Adipocyte (in vitro differentiated cells): ENCODE results near the gene MBLAC1.

Source experiments
- DNase-seq: peaks from one replicate; pipeline ENCODE4 v3.0.0-alpha.2; 2015; ENCODE audit warnings: low read depth
- H3K27me3 ChIP-seq: replicated peaks from 2 replicates; pipeline ENCODE4 v1.7.0; 2013; ENCODE audit warnings: mild to moderate bottlenecking, low read length, moderate library complexity; ENCODE audit not compliant: control insufficient read depth, insufficient read depth
- H3K36me3 ChIP-seq: 2 replicates; pipeline ENCODE4 v1.7.0; 2013; ENCODE audit warnings: low read length, mild to moderate bottlenecking, moderate library complexity; ENCODE audit not compliant: control insufficient read depth, insufficient read depth, severe bottlenecking
- H3K4me1 ChIP-seq: 2 replicates; pipeline ENCODE4 v1.7.0; 2013; ENCODE audit warnings: mild to moderate bottlenecking, low read length, moderate library complexity; ENCODE audit not compliant: control insufficient read depth, insufficient read depth
- H3K4me3 ChIP-seq: 2 replicates; pipeline ENCODE4 v1.7.0; 2013; ENCODE audit warnings: mild to moderate bottlenecking, low read length, moderate library complexity
- H3K9ac ChIP-seq: 2 replicates; pipeline ENCODE4 v1.7.0; 2013; ENCODE audit warnings: mild to moderate bottlenecking, low read length, moderate library complexity
- H3K9me3 ChIP-seq: 2 replicates; pipeline ENCODE4 v1.7.0; 2013; ENCODE audit warnings: mild to moderate bottlenecking, low read length, moderate library complexity; ENCODE audit not compliant: control insufficient read depth

MBLAC1 gene, protein sequence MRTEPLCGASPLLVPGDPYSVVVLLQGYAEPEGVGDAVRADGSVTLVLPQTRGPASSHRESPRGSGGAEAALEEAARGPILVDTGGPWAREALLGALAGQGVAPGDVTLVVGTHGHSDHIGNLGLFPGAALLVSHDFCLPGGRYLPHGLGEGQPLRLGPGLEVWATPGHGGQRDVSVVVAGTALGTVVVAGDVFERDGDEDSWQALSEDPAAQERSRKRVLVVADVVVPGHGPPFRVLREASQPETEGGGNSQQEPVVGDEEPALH

DNA sequence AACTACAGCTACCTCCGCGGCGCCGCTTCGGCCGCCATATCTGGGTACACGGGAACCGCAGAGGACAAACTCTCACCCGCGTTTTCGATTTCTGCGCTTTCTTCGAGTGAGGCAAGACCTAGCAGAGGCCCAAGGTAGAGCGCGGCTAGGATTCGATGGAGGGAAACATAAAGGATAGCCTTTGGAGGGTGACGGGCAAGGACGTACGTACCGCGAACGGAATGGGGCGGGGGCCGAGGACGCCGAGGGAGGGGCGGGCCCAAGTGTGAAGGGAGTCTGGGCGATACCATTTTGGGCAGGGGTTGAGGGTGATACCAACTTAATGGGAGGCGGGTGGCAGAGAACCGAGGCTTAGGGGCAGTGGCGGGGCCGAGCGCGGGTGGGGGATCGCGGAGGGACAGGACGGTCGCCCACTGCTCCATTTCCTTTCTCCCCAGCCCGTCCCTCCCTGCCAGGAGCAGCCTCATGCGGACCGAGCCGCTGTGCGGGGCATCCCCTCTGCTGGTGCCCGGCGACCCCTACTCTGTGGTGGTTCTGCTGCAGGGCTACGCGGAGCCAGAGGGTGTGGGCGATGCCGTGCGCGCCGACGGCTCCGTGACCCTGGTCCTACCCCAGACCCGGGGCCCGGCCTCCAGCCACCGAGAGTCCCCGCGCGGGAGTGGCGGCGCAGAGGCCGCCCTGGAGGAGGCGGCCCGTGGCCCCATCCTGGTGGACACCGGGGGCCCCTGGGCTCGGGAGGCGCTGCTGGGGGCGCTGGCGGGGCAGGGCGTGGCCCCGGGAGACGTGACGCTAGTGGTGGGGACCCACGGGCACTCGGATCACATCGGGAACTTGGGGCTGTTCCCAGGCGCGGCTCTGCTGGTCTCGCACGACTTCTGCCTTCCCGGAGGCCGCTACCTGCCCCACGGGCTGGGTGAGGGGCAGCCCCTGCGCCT is at the start of gene MBLAC1:
Gene MBLAC1 (plus strand): TSS at position 37 of the 935 bp plus-strand sequence. CDS start 429 bp downstream, at position 466.
- DNase-seq: peak; percentile 96
- Histone ChIP-seq H3K27me3 (no peaks in the 10 kb centered on the region), H3K4me3 (peak within 1 kb of the TSS; percentile 98), H3K36me3 (peaks cover 4% of the 10 kb centered on the region), H3K9ac (peak within 1 kb of the TSS; percentile 98), H3K9me3 (no peaks in the 10 kb centered on the region), H3K4me1 (peaks cover 15% of the 10 kb centered on the region)

DNA sequence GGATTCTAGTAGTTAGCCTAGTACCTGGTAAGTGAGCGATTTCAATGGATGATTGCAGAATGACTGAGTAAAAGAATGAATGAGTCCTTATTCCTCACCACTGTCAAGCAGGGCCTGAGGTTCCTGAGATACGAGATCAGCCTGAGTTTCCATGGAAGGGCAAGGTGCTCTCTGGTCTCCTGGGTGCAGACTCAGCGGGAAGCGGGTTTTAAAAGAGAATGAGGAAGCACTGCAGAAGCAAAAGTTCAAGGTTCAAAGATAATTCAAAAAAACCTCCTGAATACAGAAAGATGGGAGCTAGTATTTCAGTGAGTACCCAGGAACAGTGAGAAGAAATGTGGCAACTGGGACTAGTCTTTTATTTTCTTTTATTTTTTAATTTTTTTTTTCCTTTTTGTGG is 49.6 kb upstream of the MBLAC1 start:
- no peak overlapping the region for H3K9ac ChIP-seq
- DNase-seq: no peak
- H3K36me3 ChIP-seq: peaks cover 63% of the 10 kb centered on the region
- no peak overlapping the region for H3K4me3 ChIP-seq
- peaks cover 15% of the 10 kb centered on the region for H3K4me1 ChIP-seq
- peaks cover 10% of the 10 kb centered on the region for H3K9me3 ChIP-seq
- H3K27me3 ChIP-seq: no peaks in the 10 kb centered on the region

DNA sequence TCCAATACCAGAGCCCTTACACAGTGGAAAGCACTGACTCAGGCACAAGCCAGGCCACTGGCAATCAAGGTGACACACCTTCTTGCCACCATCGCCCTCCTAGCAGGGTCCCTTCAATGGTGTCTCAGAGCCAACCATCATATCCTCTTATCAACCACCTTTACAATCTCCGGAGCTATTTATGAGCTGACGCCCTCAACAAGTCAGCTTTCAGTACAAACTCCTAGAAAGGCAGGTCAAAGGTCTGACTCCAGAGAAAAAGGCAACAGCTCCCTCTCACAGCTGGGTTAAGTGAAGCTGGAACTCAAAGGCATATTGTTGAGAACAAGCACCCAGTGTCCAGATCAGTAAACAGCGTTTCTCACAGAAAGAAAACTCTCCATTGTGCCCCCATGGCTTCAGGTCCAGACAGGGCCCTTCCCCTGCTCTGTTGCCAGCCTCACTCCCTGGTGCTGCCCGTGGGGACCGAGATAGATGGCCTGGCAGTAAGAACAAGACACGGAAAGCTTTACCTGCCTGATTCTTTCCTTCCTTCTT is 47.7 kb upstream of the MBLAC1 start:
- no peaks in the 10 kb centered on the region for H3K27me3 ChIP-seq
- peaks cover 15% of the 10 kb centered on the region for H3K4me1 ChIP-seq
- no peak for DNase-seq
- peaks cover 44% of the 10 kb centered on the region for H3K36me3 ChIP-seq
- no peaks in the 10 kb centered on the region for H3K9me3 ChIP-seq
- H3K4me3 ChIP-seq: no peak overlapping the region
- peak overlapping the region; percentile 18 for H3K9ac ChIP-seq

DNA sequence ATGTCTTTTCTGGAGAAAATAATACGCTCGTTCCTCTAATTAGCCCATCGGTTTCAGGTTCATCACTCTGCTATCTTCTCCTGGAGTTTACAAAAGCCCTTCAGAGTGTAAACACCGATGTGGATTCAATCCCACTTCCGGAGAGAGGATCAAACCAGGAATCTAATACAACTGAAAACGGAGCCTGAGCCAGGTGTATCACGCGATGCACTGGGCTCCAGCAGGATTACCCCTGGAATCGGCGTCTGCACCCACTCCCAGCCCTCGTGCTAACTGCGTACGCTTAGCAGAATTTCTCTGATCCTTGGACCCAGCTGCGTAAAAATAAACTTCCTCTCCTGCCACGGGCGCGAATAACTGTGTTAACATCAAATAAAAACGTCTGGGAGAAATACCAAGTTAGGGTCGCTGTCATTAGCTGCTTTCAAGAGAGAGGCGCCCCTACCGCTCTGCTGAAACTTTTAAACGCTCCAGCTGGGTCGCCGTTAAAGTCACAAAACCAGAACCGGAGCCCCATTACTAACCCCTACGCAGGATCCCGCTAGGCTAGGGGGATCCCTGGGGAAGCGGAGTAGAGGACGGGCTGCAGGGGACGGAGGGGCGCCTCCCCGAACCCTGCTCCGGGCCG is 45.7 kb upstream of the MBLAC1 start:
- DNase-seq: peak; percentile 46
- Histone ChIP-seq H3K4me3 (peak overlapping the region; percentile 95), H3K9ac (peak overlapping the region; percentile 98), H3K36me3 (peaks cover 25% of the 10 kb centered on the region), H3K4me1 (peaks cover 15% of the 10 kb centered on the region), H3K27me3 (no peaks in the 10 kb centered on the region), H3K9me3 (no peaks in the 10 kb centered on the region)

DNA sequence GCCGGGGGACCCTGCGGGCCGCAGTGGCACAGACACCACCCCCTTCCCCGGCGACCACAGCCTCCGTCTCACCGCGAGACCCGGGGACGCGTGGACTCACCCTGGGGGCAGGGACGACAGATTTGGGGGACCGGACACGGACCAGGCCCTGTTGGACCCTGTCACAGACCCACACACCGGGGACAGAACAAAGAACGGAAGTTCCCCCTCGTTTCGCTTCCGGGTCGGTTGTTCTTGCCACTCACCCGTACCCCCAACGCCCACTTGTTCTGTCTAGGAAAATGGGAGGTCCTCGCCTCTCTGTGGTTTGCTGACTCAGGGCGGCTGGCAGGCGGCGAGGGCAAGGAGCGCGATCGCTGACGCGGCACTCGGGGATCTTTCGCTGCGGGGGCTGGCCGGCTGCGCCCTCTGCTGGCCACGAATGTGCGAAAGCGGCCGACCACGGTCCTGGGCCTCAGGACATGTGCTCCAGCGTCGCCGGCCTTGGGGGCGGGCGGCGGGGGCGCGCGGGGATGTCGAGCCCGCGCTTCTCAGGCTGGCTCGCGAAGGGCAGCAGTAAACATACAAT is 45.1 kb upstream of the MBLAC1 start, which contains the start of gene ZNF3:
Gene ZNF3 (minus strand): TSS at position 189 of the 568 bp plus-strand sequence. CDS start 4,366 bp downstream, outside the sequence.
- Histone ChIP-seq H3K27me3 (no peaks in the 10 kb centered on the region), H3K36me3 (peaks cover 19% of the 10 kb centered on the region), H3K9me3 (no peaks in the 10 kb centered on the region), H3K4me3 (peak within 1 kb of the TSS; percentile 95), H3K9ac (peak within 1 kb of the TSS; percentile 98), H3K4me1 (peaks cover 15% of the 10 kb centered on the region)
- DNase-seq: peak; percentile 99

DNA sequence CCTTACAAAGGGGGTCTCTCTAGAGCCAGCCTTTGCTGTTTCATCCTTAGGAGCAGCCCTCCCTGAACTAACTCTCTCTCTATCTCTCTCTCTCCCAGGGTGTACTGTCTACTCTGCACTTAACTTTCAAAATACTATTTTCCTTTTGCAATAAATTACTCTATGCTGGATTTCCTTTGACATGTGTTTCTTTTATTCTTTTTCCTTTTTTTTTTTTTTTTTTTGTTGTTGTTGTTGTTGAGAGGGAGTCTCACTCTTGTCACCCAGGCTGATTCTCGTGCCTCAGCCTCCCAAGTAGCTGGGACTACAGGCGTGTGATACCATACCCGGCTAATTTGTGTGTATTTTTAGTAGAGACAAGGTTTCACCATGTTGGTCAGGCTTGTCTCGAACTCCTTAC is 43.8 kb upstream of the MBLAC1 start:
- Histone ChIP-seq H3K27me3 (no peaks in the 10 kb centered on the region), H3K36me3 (peaks cover 11% of the 10 kb centered on the region), H3K9ac (no peak overlapping the region), H3K9me3 (no peaks in the 10 kb centered on the region), H3K4me3 (no peak overlapping the region), H3K4me1 (peaks cover 15% of the 10 kb centered on the region)
- no peak for DNase-seq

DNA sequence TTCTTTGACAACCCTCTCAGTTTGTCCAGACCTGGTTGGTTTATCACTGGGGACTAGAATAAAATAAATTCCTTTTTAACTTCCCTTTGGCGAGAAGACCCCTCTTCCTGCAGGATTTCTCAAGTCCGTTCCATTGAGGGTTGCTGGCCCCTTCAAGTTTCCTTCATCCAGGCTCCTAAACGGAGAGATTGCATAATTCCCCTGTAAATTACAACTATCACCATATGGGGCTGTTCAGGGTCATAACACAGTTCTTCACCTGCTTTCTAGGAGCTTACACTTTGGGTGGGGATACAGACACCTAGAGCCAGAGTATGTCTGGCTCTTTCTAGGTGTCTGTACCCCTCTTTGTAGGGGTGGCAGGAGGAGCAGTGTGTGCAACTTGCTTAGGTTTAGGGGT is 41.3 kb upstream of the MBLAC1 start:
- Histone ChIP-seq H3K27me3 (no peaks in the 10 kb centered on the region), H3K4me3 (no peak overlapping the region), H3K4me1 (peaks cover 15% of the 10 kb centered on the region), H3K9ac (no peak overlapping the region), H3K36me3 (peaks cover 3% of the 10 kb centered on the region), H3K9me3 (no peaks in the 10 kb centered on the region)
- no peak for DNase-seq

DNA sequence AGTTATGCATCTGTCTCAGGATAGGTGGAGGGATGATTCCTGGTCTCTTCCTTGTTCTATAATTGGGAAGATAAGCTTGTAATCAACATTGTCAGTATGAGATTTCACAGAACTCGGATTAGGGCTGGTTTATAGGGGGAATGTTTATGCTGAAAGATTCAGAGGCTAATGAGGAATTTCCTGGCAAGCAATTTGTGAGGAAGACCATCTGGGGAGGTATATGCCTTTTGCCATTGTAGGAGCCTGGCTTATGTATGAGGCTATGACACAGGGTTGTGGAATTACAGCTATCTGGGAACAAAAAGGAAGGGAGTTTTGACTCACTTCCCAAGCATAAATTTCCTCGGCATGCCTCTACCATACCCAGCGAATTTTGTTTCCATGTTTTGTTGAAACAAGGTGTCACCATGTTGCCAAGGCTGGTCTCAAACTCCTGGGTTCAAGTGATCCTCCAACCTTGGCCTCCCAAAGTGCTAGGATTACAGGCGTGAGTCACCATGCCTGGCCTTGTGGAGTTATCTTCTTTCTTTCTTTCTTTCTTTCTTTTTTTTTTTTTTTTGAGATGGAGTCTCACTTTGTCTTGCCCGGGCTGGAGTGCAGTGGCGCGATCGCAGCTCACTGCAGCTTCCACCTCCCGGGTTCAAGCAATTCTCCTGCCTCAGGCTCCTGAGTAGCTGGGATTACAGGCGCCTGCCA is 39.6 kb upstream of the MBLAC1 start:
- no peaks in the 10 kb centered on the region for H3K27me3 ChIP-seq
- H3K4me1 ChIP-seq: peaks cover 22% of the 10 kb centered on the region
- H3K36me3 ChIP-seq: peaks cover 20% of the 10 kb centered on the region
- DNase-seq: peak; percentile 87
- H3K9ac ChIP-seq: peak overlapping the region; percentile 10
- H3K9me3 ChIP-seq: no peaks in the 10 kb centered on the region
- no peak overlapping the region for H3K4me3 ChIP-seq

DNA sequence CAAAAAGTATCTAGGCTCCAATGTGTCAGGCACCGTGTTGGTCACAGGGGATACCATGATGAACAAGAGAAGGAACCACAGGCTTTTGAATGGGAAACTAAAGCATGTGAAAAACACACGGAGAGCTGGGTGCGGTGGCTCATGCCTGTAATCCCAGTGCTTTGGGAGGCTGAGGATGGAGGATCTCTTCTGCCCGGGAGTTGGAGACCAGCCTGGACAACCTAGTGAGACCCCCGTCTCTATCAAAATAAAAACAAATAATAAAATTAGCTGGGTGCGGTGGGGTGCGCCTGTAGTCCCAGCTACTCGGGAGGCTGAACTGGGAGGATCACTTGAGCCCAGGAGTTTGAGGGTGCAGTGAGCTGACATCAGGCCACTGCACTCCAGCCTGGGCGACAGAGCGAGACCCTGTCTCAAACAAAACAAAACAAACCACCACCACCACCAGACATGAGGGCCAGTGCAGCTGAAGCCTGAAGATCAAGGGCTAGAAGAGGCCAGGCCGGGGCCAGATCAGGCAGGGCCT is 38.6 kb upstream of the MBLAC1 start:
- Histone ChIP-seq H3K36me3 (peaks cover 29% of the 10 kb centered on the region), H3K9ac (peak overlapping the region; percentile 95), H3K4me1 (peaks cover 31% of the 10 kb centered on the region), H3K27me3 (no peaks in the 10 kb centered on the region), H3K4me3 (peak overlapping the region; percentile 94), H3K9me3 (no peaks in the 10 kb centered on the region)
- no peak for DNase-seq
